HG03097 (cell line): ENCODE results near the gene DENND5B.
"Not testable (repeated sequence)": the region's sequence is repeated elsewhere in the genome, so short reads cannot be mapped to it uniquely, and the experiment has no call there.

ENCODE experiments used
- ATAC-seq: cut with Tn5 transposase; IDR thresholded peaks from one replicate; pipeline ENCODE4 v1.9.1; 2021; ENCODE audit not compliant: unreplicated experiment, low FRiP score

DENND5B gene

DNA sequence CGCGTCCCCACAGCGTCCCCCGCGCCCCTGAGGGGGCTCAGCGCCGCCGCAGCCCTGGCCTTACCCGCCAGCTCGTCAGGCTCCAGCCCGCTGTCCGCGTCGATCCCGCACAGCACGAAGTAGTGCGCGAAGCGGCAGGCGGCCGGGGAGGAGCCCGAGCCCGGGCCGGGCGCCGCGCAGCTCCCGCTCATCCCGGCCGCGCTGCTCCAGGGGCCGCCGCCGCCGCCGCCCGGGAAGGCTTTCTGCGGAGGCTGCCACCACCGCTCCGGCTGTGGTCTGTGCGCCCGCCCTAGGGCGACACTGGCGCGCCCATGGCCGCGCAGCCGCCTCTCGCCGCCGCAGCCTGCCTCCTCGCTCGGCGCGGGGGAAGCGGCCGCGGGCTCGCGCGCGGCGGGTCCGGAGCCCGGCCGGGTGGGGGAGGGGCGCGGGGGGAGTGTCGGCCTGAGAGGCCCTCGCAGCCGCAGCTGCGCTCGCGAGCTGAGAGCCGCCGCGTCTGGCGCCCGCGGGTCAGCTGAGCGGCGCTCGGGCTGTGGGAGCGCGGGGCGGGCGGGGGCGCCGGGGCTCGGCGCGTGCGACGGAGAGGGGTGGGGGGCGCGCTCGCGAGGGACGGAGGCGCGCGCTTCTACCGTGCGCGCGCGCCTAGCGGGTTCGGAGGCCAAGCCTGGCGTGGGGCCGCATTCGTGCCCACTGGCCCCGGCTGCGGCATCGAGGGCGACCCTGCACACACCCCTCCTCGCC is at the start of gene DENND5B:
Gene DENND5B, minus strand, starts transcription at position 495 of the 738 bp plus-strand sequence. Its CDS starts 304 bp downstream, at position 191.
- ATAC-seq: peak; percentile 45

DNA sequence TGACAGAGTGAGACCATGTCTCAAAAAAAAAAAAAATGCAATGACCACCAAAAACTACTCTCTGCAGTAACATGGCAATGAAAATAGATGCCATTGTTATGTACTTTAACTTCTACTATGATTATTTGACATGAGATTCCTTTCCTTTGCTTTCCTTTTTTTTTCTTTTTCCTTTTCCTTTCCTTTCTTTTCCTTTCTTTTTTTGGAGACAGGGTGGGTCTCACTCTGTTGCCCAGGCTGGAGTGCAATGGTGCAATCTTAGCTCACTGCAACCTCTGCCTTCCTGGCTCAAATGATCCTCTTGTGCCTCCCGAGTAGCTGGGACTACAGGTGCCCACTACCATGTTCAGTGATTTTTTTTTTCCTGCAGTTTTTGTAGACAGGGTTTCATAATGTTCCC is 43.7 kb upstream of the DENND5B start:
- no peak for ATAC-seq

DNA sequence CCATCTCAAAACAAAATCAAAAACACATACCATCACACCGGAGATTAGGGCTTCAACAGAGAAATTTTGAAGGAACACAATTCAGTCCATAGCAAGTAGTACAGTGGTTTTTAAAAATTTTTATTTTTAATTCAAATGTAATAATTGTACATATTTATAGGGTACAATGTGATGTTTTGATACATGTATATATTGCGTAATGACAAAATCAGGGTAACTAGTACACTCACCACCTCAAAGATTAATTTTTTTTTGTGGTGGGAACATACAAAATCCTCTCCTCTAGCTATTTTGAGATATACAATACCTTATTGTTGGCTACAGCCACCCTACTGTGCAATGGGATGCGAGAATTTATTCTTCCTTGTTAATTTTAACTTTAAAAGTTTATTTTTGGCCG is 42.5 kb upstream of the DENND5B start:
- no peak for ATAC-seq

DNA sequence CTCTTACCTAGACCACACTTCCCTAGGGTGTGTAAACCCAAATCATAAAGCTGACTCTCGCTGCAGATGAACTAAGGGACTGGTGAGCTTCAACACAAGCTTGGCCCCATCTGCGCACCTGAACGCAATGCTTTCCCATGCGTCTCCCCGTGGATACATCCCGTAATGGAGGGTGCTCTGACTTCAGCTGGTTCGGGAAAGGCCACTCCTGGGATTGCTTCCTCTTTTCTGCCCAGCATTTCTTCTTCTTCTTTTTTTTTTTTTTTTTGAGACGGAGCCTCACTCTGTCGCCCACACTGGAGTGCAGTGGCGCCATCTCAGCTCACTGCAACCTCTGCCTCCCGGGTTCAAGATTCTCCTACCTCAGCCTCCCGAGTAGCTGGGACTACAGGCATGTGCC is 40.9 kb upstream of the DENND5B start:
- no peak for ATAC-seq

DNA sequence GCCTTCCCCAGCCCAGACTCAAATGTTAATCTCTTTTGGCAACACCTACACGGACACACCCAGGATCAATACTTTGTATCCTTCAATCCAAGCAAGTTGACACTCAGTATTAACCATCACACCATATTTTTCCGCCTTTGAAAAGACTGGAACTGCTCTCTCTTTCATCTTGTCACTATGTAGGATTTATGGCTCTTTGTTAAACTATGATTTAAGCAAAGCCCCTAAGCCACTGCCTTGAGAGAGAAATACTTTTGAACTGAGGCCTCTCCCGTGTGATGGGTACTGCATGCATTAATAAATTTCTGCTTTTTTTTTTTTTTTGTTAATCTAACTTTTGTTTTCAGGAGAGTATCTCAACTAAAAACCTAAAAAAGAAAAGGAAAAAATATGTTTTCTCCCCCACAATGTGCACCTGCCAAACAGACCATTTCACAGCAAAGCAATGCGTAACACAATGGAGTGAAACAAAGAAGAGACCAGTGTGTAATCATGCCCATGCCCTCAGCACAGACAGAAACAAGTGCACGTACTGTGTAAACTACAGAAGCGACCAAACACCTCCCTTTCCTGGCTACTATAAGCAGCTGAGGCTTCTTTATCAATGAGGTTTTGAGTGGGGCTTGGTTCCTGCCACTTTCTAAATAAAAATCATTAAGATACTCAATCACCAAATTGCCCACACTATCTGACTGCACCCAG is 40.2 kb upstream of the DENND5B start:
- no peak for ATAC-seq

DNA sequence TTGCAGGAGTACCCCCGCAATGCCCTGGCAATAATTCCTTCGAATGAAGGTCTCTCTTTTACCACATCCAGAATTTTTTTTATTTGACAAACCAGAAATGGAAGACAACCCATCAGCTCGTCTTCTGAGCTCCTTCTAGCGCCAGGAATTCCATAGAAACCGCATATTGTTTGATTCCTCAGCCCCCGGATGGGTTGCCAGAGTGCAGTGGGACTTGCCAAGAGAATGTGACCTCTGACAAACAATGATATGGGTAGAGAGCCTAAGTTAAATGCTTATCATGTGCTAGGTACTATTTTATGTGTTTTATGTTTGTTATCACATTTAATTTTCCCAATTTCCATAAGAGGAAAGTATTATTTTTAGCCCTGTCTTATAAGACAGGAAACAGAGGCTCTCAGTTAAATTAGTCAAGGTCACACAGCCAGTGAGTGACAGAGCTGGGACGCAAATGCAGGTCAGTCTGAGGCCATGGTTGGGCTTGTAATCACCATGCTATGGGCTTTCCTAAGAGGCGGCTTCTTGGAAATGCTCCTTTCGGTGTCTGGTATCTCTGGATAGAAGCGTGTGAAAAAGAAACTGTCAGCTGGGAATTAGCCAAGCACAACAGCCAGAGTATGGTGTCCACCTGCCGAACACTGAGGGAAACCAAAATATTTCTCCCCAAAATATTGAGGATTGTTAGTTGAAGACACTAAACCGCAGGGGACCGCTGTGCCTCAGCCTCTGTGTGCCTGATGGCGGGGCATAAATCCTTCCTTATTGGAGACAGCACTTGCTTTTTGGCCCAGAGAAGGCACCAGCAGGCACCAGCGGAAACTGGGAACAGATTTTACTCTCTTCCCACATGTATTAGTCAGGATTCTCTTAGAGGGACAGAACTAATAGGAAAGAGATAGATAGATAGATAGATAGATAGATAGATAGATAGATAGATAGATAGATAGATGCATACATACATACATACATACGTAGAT is 39.1 kb upstream of the DENND5B start:
- ATAC-seq: no peak

DNA sequence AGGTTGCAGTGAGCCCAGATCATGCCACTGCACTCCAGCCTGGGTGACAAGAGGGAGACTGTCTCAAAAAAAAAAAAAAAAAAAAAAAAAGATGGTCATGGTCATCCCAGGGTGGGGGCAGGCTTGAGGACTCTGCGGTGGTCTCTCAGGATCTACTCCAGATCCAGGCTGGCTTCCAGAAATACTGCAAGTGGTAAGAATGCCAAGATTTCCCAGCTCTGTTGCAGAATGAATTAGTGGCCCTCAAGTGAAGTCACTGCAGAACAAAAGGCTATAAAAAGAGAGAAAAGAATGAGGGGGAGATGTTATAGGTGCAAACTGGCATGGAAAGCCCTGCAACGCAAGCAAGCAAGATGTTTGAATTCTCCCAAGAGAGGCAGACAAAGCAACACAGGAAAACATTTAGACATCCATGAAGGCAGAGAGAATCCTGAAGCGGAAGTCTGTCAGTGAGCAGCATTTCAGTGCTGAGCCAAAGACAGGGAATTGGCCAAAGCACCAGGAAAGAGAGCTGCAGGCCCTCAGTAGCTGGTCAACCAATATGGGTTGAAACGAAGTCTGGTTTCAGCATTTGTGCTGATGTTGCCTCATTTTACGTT is 36.6 kb upstream of the DENND5B start:
- no peak for ATAC-seq

DNA sequence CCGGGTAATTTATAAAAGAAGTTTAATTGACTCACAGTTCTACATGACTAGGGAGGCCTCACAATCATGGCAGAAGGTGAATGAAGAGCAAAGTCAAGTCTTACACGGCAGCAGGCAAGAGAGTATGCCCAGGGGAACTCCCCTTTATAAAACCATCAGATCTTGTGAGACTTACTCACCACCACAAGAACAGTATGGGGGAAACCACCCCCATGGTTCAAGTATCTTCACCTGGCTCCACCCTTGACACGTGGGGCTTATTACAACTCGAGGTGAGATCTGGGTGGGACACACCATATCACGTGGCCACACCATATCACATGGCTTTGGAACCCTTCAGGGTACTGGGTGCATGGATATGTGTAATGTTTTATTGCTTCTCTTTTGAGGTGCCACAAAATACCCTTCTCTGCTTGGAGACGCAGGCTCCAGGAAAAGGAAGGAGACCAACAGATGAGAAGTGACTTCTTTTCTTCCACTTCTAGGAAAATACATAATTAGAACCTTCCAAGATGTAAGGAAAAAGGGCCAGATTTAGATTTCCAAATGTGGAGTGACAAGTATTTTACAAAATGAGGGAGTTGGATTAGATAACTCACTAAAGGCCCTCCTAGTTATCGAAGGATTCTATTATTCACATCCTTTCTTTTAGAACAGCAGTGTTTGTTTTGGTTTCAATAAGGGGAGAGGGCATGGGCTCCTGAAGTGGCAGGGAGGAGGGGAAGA is 35.5 kb upstream of the DENND5B start:
- no peak for ATAC-seq

DNA sequence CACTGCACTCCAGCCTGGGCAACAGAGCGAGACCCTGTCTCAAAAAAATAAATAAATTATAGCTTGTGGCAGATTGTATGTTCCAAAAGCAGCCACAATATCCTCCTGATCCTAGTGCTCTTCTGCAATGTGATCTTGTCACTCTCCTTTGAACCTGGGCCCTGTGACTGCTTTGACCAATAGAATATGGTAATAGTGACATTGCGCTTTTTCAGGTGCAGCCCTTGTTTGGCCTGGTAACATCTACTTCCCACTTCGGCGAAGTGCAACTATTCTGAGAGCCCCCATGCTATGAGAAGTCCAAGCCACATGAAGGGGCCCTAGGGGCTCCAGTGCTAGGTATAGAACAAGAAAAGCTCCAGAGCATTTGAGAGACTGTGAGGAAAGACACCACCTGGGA is 31.1 kb upstream of the DENND5B start:
- no peak for ATAC-seq

DNA sequence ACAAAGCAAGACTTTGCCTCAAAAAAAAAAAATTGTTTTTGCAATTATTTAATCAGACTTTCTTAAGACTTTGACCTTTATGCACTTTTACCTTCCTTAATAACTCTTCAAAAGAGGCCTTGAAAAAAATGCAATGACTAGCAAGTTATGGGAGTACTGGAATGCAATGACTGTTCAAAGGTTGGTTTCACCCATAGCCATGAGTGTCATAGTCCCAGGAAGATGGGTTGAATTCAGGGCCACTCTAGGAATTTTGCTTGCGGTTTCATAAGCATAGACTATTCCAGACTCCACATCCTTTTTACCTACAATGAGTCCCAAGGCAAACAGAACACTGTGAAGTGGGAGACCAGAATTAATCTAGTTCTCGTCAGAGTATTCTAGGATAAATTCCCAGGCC is 29.4 kb upstream of the DENND5B start:
- ATAC-seq: no peak

DNA sequence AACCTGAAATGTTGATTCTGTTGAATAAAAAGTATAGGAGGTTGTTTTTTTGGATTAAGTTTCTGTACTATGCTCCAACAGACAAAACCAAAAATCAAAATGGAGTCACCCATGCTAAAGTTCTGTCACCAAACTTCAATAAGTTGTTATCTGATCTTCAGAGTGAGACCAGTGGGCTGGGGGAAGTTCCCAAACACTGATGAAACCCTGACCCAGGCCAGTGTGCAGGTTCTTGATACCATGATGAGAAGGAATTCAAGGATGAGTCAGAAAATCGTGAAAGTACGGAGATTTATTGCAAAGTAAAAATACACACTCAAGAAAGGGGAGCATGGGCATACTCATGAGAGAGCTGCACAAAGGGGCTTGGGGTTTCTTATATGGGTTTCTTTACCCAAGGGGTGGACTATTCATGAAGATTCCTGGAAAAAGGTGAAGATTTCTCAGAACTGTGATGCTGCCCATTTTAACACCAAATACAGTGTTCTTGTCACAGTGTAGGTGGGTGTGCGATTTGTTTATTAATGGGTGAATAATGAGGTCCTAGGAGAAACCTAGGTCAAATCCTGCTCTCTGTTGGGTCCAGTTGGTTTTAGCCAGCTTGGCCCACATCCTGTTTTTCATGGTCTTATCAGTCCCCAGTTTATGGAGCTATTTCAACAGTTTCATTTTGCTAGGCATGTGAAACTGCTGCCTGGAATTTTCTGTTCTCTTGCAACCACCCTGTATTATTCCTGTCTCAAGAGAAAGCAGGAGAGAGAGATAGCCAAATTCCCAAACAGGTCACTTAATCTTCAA is 27.5 kb upstream of the DENND5B start:
- ATAC-seq: no peak

DNA sequence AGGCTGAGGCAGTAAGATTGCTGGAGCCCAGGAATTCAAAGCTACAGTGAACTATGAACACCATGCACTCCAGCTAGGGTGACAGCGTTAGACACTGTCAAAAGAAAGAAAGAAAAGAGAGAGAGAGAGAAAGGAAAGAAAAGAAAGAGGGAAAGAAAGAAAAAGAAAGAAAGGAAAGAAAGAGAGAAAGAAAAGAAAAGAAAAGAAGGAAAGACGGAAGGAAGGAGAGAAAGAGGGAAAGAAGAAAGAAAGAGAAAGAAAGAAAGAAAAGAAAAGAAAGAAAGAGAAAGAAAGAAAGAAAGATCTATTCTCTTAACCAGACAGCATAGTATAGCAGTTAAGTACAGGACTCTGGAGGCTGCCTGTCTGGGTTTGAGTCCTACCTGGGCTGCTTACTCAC is 21.9 kb upstream of the DENND5B start:
- ATAC-seq: no peak

DNA sequence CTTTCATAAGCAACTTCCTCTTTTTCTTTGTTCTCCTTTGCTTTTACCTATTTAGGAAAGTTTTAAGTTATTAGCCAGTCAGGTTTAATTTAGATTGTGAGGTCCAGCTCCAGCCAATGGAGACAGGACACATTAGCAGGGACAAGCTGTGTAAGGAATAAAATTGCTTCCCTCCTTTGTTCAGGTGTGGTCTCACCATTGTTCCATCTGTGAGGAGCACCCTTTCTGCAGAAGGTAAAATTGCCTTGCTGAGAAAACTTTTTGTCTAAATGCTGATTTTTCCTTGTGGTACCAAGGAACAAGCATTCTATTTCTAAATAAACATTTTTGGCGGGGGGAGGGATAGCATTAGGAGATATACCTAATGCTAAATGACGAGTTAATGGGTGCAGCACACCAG is 17.4 kb upstream of the DENND5B start:
- ATAC-seq: not testable (repeated sequence)

DNA sequence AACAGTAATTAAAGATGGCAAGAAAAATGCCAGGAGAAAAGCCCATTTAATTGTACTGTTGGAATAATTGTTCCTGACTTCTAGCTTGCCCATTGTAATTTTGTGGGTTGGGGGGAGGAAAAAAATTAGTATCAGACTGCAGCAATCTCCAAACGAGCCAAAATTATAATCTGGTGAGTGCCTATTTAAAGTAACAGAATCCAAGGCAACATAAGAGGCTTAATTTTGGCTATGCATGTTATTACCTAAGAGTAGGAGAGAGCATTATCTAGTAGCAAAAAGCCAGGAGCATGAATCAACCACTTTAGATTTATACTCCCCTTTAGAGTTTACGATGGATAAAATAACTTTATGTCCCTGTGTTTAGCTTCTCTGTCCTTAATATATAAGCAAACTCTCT is 14.6 kb upstream of the DENND5B start:
- ATAC-seq: no peak

DNA sequence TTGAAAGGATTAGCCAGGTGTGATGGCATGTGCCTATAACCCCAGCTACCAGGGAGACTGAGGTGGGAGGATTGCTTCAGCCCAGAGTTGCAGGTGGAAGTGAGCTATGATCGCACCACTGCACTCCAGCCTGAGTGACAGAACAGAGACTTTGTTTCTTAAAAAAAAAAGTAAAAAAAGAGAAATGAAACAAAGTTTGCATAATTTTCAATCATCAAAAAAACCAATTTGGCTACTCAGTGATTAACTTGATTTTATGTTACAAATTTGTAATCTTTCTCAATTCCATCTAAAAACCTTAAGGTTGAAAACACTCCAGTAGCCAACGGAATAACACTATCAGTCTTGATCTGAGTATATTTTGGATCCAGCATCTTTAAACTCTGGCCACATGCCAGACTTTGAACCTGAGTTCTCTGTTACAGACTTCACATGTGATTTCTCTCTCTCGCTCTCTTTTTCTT is 12.6 kb upstream of the DENND5B start:
- ATAC-seq: peak; percentile 93

DNA sequence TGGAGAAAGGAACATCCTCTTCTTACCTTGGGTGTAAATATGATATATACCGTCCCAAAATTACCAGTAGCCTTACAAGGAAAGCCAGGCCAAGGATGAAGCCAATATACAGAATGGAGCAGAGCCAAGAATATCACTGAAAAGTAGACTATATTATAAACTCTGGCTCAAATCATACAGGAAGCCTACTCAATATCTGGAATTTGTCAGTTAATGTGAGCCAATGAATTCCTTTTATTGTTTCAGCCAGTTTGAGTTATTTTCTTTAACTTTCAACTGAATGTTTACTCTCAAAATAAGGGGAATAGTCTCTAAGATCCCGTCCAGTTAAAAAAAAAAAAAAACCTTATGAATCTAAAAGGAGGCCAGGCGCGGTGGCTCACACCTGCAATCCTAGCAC is 9.8 kb upstream of the DENND5B start:
- no peak for ATAC-seq

DNA sequence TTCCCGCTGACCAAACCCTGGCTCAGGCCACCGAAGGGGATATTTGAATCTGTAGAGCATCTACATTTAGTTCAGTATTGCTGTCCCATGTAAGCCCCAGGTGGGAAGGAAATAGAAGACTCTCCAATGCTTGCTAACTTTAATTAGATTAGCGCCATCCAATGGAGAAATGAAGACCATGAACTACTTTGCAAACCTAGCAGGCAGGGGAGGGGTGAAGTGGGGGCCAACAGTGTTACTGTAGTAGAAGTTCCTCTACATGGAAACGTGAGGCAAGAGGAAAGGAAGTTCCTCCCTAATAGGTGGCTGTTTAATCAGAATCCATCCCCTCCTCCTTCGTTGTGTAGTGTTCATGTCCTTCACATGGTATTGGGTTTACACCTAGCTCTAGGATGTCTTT is 9.3 kb upstream of the DENND5B start:
- no peak for ATAC-seq

DNA sequence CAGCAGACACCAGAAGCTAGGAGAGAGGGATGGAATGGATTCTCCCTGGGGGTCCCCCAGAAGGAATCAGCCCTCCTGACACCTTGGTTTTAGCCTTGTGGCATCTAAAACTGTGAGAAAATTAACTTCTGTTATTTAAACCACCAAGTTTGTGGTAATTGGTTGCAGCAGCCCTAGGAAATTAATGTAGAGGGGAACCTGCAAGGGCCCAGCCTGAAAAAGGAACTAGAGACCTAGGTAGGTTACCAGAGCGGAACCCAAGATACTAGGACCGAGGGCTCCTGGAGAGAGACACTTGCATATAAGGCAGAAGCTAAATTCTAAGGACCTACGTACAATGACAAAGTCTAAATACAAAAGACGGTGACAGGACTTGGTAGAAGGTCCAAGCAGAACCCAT is 8.1 kb upstream of the DENND5B start:
- ATAC-seq: peak; percentile 44

DNA sequence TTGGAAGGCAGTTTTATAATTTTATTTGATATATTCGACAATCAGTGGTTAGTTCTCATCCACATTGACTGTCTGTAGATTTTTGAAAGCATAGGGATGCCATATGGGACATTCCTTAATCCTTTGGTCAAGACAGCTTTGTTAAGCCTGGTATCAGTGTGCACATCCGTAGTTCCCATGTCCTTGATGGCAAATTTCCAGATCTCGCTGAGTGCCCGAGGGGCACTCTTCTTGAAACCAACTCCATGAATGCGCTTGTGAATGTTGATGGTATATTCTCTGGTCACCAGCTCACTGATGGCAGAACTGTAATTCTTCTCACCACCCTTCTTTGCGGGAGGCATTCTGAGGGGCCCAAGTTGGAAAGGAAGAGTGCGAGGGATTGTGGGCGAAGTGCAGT is 6.1 kb upstream of the DENND5B start:
- ATAC-seq: no peak
